ENCODE results near the gene OXSR1. TPM values are rescaled to one million over a fixed set of nuclear protein-coding genes. Genes with fewer than 3 reads are reported as not detected.

The OXSR1 gene
- total and polyA plus RNA-seq, 2 experiments from 2014 or later: 20.6 to 34.1 TPM

GRCh38 chr3:38210141-38210757 lies 44.9 kb downstream of the OXSR1 start:
- no peak for DNase-seq (ENCODE audit: low read depth in 1 of 2, low spot score in 1 of 2)
- H3K9me3 ChIP-seq (ENCODE audit: low read depth): no peaks in the 10 kb centered on the region
- no peak for TF ChIP-seq CTCF (IDR thresholded peaks at IDR 0.05; ENCODE audit: low read depth, low read length)
- no peaks in the 10 kb centered on the region for H3K36me3 ChIP-seq
- no peak overlapping the region for H3K27ac ChIP-seq
- peaks cover 24% of the 10 kb centered on the region for H3K4me1 ChIP-seq (ENCODE audit: low read depth)
- no peak overlapping the region for H3K4me3 ChIP-seq
- no peaks in the 10 kb centered on the region for H3K27me3 ChIP-seq

- peaks cover 2% of the 10 kb centered on the region for H3K36me3 ChIP-seq
- peak overlapping the region; percentile 21 for H3K27ac ChIP-seq
Observed at GRCh38 chr3:38212141-38212540, 46.8 kb downstream of the OXSR1 start.

GRCh38 chr3:38214560-38214959 lies 49.2 kb downstream of the OXSR1 start:
- Histone ChIP-seq H3K27me3 (no peaks in the 10 kb centered on the region), H3K4me1 (ENCODE audit: low read depth) (peaks cover 24% of the 10 kb centered on the region), H3K36me3 (peaks cover 3% of the 10 kb centered on the region), H3K9me3 (ENCODE audit: low read depth) (no peaks in the 10 kb centered on the region), H3K4me3 (no peak overlapping the region), H3K27ac (no peak overlapping the region)
- DNase-seq (ENCODE audit: low read depth in 1 of 2, low spot score in 1 of 2): no peak
- no peak for TF ChIP-seq CTCF (IDR thresholded peaks at IDR 0.05; ENCODE audit: low read depth, low read length)

More at GRCh38 chr3:38212141-38212540, 46.8 kb downstream of the OXSR1 start:
- no peak overlapping the region for H3K4me3 ChIP-seq
- peak in 1 of 2 donors; percentile 35 for DNase-seq (ENCODE audit: low read depth in 1 of 2, low spot score in 1 of 2)
- H3K4me1 ChIP-seq (ENCODE audit: low read depth): peaks cover 24% of the 10 kb centered on the region
- TF ChIP-seq CTCF (IDR thresholded peaks at IDR 0.05; ENCODE audit: low read depth, low read length): no peak
- H3K27me3 ChIP-seq: no peaks in the 10 kb centered on the region
- H3K9me3 ChIP-seq (ENCODE audit: low read depth): no peaks in the 10 kb centered on the region

- H3K4me3 ChIP-seq: no peak overlapping the region
- H3K4me1 ChIP-seq (ENCODE audit: low read depth): no peaks in the 10 kb centered on the region
- no peak for DNase-seq (ENCODE audit: low read depth in 1 of 2, low spot score in 1 of 2)
- no peak overlapping the region for H3K27ac ChIP-seq
- TF ChIP-seq CTCF (IDR thresholded peaks at IDR 0.05; ENCODE audit: low read depth, low read length): no peak
- H3K36me3 ChIP-seq: peaks cover 3% of the 10 kb centered on the region
- no peaks in the 10 kb centered on the region for H3K9me3 ChIP-seq (ENCODE audit: low read depth)
- H3K27me3 ChIP-seq: no peaks in the 10 kb centered on the region
Observed at GRCh38 chr3:38219609-38220197, 54.4 kb downstream of the OXSR1 start.

GRCh38 chr3:38221005-38221404 lies 55.7 kb downstream of the OXSR1 start:
- no peaks in the 10 kb centered on the region for H3K9me3 ChIP-seq (ENCODE audit: low read depth)
- TF ChIP-seq CTCF (IDR thresholded peaks at IDR 0.05; ENCODE audit: low read depth, low read length): no peak
- H3K27ac ChIP-seq: no peak overlapping the region
- DNase-seq (ENCODE audit: low read depth in 1 of 2, low spot score in 1 of 2): no peak
- no peaks in the 10 kb centered on the region for H3K27me3 ChIP-seq
- peaks cover 3% of the 10 kb centered on the region for H3K36me3 ChIP-seq
- no peaks in the 10 kb centered on the region for H3K4me1 ChIP-seq (ENCODE audit: low read depth)
- H3K4me3 ChIP-seq: no peak overlapping the region

Measured in cardiac muscle cell (in vitro differentiated cells and primary cell).